ENCODE results near the gene LPXN.

LPXN gene

DNA sequence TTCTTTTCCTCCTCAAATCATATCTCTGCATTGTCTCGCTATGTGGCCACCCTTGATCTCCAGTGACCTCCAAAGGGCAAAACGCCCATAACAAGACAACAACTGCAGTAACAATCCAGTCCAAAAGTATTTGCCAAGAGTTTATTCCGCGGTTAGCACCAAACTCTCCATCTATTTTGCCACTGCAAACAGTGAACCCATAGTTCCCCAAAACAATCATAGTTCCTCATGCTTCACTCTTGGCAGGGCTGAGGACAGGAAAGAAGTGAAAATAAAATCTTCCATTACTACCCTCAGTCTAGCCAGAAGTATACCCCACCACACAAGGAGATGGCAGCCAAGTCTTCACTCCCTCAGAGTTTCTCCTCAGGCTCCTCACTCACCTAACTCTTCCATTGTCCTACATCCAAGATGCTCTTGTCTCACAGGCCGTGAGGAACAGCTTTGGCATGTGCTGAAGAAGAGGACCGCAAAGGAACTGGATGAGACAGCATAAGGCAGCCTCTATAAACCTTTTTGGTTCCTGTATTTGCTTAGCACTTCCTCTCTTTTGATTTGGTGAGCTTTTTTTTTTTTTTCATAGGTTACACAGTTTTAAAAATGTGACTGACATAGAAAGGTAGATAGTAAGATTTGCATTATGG lies at the start of gene LPXN:
Gene LPXN, minus strand, starts transcription at position 480 of the 644 bp plus-strand sequence. Its CDS starts 84 bp downstream, at position 396.
- no peak for DNase-seq (ENCODE audit: low spot score)

DNA sequence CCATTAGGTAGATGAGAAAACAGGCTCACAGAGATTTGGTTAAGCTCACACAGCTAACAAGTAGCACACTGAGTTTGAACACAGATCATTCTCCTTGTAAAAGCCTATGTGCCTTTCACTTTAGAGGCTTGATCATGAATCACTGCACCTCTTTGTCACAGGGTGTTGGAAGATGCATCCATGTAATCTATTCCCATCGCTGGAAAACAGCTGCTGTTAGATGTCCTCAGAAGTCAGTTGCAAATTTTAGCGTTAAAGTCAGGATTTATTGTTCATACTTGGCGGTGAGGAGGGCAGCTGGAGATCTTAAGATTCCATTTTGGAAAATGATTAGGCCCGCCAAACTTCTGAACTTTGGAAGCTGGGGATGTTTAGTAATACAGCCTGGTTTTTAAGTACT lies 49.4 kb upstream of the LPXN start:
- no peak for DNase-seq (ENCODE audit: low spot score)

- no peak for DNase-seq (ENCODE audit: low spot score)
Observed at GRCh38 chr11:58622344-58622743, 46.7 kb upstream of the LPXN start, which contains the start of gene CNTF. Gene CNTF, plus strand, starts transcription at chr11:58622665. Its CDS starts 88 bp downstream, at chr11:58622753.

GRCh38 chr11:58621586-58622262 lies 46.1 kb upstream of the LPXN start:
- DNase-seq (ENCODE audit: low spot score), result no peak

GRCh38 chr11:58617976-58618557 lies 42.4 kb upstream of the LPXN start:
- DNase-seq (ENCODE audit: low spot score), result no peak

DNA sequence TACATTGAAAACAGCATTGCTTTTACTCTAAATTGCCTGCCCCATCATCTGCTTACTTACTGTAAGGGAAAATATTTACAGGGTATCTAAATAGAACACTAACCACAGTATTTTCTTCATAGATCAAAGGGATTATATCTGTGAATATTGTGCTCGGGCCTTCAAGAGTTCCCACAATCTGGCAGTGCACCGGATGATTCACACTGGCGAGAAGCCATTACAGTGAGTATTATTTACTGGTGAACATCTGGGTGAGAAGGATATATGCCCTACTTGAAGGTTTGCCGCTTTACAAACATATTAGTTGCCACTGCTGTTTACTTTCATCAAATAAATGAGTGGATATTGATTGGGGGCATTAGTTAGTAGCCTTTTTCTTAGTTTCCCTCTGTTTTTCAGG lies 40.9 kb upstream of the LPXN start:
- no peak for DNase-seq (ENCODE audit: low spot score)

DNA sequence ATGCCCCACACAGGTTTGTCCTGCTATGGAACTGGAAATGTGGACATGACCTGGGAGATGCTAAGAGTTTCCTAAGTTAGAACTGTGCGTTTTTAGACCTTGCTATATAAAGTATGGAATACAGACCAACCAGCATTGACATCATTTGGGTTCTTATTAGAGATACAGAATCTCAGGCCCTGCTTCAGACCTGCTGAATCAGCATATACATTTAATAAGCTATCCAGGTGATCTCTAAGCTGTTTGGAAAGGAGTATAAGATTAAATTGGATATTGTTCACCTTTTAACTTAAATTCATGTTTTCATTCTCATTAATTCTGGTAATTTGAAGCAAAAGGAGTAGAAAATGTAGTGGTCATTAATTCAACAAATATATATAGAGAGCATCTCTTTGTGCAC lies 39.9 kb upstream of the LPXN start:
- no peak for DNase-seq (ENCODE audit: low spot score)

GRCh38 chr11:58613228-58613627 lies 37.6 kb upstream of the LPXN start:
- no peak for DNase-seq (ENCODE audit: low spot score)

DNA sequence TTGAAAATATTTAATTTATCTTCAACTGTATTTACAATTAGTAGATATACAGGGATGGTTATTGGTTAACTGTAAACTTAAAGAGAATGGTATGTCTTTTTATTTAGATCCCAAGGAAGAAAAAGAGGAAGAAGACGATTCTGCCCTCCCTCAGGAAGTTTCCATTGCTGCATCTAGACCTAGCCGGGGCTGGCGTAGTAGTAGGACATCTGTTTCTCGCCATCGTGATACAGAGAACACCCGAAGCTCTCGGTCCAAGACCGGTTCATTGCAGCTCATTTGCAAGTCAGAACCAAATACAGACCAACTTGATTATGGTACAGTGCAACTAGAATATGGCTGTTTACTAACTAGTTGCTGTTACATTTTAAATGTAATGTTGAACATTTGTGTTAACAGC lies 34.1 kb upstream of the LPXN start:
- DNase-seq (ENCODE audit: low spot score), result no peak

DNA sequence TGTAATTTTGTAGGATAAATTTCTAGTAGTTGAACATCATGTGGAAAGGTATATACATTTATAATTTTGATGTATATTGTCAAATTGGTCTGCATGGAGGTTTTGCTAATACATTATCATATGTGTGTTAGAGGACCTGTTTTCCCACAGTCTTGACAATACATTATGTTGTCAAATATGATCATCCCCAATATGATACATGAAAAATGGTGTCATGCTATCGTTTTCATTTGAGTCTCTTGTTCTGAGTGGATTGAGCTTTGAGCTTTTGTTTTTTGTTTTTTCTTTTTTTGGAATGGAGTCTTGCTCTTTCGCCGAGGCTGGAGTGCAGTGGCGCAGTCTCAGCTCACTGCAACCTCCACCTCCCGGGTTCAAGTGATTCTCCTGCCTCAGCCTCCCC lies 32.7 kb upstream of the LPXN start:
- no peak for DNase-seq (ENCODE audit: low spot score)

DNA sequence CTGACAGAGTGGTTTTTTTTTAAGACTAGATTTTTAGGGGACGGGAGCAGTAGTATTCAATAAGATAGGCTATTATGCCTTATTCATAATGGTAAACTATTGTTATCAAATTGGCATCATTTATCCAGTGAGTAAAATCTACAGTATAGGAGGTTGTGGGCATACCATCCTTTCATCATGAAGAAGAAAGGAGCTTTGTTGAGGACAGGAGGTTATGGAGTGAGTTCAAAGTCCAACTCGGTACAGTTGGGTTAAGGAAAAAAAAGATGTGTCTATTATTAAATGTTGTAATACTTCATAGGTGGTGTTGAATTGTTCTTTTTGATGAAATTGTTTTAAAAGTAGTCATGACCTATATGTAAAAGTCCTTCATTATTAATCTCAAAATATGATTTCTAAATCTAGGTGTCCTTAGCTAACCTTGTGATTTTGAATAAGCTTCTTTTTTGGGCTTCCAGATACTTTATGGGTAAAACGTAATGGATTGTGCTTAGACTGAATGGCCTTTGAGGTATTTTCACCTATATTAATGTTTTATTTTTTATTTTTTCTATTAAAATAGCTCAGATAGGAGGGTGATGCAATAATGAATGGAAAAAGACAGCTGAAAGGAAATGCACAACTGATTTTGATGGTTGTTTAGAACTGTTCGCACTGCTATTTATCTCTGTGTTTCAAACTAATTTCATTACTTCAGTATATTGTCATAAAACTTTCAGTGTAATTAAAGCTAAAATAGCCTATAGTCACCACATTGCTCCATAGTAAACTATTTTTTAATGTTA lies 31.5 kb upstream of the LPXN start:
- DNase-seq (ENCODE audit: low spot score), result no peak

GRCh38 chr11:58600510-58600909 lies 24.9 kb upstream of the LPXN start:
- DNase-seq (ENCODE audit: low spot score), result no peak

- DNase-seq (ENCODE audit: low spot score), result no peak
Observed at GRCh38 chr11:58597486-58598144, 22.0 kb upstream of the LPXN start.

DNA sequence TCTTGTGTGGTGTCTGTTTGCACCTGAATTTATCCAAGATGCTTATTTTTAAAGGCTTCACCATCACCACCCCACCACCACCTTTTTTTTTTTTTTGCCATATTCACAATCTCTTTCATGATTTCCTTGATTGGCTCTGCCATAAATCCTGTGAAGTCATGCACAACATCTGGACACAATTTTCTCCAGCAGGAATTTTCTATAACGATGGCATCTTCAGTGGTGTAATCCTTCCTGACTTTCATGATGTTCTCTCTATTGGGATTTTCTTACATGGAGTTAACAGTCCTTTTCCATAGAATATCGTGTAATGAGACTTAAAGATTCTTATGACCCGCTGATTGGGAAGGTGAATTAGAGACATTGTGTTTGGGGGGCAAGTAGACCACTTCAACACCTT lies 21.0 kb upstream of the LPXN start:
- no peak for DNase-seq (ENCODE audit: low spot score)

DNA sequence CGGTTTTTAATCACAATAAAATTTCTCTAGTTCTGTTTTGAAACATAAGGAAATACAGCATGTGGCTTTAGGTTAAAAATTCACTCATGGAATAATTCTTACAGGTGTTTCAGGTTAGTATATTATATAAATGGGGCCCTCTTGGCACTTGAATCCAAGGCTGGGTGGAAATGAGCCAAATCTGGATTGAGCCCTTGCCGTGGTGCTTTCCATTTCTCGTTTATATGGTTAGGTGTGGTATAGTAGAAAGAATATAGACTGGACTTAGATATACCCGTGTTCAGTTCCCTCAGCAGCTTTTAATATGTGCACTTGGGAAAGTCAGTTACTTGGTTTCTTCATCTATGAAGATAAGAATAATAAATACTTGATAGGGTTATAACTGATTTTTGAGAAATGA lies 19.2 kb upstream of the LPXN start:
- no peak for DNase-seq (ENCODE audit: low spot score)

GRCh38 chr11:58592760-58593472 lies 17.3 kb upstream of the LPXN start:
- DNase-seq (ENCODE audit: low spot score), result no peak

DNA sequence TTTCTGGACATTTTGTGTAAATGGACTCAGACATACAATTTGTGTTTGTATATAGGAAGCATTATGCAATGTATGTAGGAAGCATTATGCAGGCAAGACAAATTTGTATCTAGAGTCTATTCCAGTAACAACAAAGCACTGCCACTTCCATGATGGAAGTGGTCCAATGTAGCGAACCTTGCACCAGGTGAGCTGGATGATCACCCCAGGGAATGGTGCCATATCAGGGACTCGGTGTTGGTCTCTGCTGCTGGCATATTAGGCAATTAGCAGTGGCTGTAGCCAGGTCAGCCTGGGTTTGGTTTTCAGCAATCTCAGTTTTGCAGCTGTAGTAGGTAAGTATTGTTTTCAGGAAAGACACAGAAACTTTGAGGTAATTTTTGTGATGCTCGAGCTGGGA lies 16.0 kb upstream of the LPXN start:
- no peak for DNase-seq (ENCODE audit: low spot score)

GRCh38 chr11:58586998-58587397 lies 11.3 kb upstream of the LPXN start:
- no peak for DNase-seq (ENCODE audit: low spot score)

- no peak for DNase-seq (ENCODE audit: low spot score)
Observed at GRCh38 chr11:58582437-58582836, 6.8 kb upstream of the LPXN start.

DNA sequence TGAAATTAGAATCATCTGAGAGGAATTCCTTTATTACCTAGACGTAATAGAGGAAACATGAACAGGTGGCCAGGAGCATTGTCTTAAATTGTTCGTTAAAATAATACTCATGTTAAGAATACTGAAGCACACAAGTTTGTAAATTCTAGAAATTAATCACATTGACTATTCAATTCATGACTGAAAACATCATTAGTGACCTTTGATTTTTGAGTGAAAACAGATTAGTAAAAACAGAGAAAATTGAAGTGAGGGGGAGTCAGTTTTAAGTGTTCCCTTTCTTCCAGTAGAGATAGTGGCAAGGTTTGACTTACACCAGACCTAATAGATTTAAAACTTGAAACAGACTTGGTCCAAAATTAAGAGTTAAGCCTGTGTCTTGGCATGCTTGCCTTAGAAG lies 4.7 kb upstream of the LPXN start:
- DNase-seq (ENCODE audit: low spot score), result no peak
